WI38 (cell line): ENCODE data around the gene H6PD.

ENCODE experiments used
- H3K4me3 ChIP-seq: 2 replicates; pipeline ENCODE4 v1.5.1; 2011; ENCODE audit warnings: low read depth, mild to moderate bottlenecking, control low read depth, low read length
- TF ChIP-seq, protein P1 (sequence below): IDR thresholded peaks from 2 replicates; pipeline ENCODE4 v1.5.1; 2012; ENCODE audit warnings: low read depth, mild to moderate bottlenecking, control low read depth, low read length

Gene H6PD

DNA sequence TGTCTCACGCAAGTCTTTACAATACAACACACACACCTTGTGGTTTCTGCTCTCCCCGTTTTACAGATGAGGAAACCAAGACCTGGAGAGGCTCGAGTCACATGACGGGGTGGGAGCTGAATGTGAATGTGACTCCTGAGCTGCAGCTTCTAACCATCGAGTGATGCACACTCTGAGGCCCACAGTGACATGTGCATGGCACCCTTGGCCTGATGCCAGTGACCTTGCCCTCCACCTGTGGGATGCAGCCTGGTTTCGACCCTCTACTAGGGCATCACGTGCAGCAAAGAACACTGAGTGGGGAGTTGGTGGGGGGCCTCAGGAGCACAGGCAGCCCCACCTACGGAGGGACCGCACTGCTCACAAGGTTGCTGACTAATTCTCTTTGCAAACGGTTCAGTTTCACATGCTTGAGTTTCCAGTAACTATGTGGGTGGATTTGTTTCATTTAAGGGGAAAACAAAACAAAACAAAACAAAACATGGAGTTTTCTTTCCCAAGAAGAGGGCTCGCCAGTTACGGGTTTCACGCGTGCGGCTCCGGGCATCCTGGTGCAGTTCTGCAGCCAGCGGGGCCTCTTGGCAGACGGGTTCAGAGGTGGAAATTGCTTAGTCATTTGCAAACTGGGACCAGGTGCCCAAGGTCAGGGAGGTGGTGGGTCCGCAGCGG lies 81.0 kb downstream of the H6PD start:
- TF ChIP-seq, protein P1, sequence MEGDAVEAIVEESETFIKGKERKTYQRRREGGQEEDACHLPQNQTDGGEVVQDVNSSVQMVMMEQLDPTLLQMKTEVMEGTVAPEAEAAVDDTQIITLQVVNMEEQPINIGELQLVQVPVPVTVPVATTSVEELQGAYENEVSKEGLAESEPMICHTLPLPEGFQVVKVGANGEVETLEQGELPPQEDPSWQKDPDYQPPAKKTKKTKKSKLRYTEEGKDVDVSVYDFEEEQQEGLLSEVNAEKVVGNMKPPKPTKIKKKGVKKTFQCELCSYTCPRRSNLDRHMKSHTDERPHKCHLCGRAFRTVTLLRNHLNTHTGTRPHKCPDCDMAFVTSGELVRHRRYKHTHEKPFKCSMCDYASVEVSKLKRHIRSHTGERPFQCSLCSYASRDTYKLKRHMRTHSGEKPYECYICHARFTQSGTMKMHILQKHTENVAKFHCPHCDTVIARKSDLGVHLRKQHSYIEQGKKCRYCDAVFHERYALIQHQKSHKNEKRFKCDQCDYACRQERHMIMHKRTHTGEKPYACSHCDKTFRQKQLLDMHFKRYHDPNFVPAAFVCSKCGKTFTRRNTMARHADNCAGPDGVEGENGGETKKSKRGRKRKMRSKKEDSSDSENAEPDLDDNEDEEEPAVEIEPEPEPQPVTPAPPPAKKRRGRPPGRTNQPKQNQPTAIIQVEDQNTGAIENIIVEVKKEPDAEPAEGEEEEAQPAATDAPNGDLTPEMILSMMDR = no peak
- H3K4me3 ChIP-seq = peak overlapping the region; percentile 22

DNA sequence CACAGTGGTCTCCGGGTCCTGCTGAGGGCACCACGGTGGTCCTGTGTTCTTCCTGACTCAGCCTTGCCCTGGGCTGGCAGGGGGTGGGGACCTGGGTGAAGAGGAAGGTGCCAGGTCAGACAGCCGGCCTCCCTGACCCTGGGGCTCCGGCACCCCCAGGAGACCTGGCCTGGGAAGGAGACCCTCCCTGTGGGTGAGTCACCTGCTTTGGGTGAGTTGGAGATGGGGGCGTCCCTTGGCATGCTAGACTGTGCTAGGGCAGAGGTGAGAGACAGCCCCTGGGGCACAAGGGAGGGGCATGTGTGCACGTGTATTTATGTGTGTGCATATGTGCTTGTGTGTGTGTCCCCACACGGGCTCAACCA lies 81.5 kb downstream of the H6PD start:
- TF ChIP-seq, protein P1 = no peak
- H3K4me3 ChIP-seq = peak overlapping the region; percentile 22

DNA sequence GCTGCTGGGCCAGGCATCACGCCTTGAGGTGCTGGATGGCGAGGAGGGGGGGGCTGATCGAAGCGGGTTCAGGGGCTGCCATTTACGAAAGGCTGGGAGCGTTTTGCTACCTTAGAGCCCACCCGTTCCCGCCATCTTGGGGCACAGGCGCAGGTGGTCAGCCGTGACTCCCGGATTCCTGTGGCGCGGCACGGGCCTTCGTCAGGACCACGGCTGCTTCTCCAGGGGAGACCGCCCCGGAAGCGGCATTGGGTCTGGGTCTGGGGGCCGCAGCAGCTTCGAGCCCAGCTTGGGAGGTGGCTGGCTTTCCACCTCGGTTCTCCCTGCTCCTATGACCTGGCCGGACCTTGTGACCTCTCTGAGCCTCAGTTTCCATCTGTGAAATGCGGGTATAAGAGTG lies 81.9 kb downstream of the H6PD start:
- TF ChIP-seq, protein P1 = no peak
- H3K4me3 ChIP-seq = no peak overlapping the region

DNA sequence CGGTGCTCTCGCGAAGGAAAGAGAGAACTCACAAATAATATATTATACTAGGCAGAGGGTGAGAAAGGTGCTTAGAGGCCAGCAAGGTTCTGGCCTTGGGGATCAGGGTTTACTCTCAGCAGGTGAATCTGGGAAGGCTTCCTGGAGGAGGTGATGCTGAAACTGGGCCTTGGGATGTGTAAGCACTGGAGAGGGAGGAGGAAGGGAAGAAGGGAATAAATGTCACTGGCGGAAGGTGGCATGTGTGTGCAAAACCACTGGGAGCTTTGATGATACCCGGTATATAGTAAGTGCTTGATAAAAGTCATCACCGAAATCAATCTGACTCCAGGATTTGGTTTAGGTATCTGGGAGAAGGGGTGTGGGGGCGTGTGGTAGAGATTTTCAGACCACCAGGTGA lies 82.5 kb downstream of the H6PD start:
- H3K4me3 ChIP-seq = no peak overlapping the region
- TF ChIP-seq, protein P1 = no peak

DNA sequence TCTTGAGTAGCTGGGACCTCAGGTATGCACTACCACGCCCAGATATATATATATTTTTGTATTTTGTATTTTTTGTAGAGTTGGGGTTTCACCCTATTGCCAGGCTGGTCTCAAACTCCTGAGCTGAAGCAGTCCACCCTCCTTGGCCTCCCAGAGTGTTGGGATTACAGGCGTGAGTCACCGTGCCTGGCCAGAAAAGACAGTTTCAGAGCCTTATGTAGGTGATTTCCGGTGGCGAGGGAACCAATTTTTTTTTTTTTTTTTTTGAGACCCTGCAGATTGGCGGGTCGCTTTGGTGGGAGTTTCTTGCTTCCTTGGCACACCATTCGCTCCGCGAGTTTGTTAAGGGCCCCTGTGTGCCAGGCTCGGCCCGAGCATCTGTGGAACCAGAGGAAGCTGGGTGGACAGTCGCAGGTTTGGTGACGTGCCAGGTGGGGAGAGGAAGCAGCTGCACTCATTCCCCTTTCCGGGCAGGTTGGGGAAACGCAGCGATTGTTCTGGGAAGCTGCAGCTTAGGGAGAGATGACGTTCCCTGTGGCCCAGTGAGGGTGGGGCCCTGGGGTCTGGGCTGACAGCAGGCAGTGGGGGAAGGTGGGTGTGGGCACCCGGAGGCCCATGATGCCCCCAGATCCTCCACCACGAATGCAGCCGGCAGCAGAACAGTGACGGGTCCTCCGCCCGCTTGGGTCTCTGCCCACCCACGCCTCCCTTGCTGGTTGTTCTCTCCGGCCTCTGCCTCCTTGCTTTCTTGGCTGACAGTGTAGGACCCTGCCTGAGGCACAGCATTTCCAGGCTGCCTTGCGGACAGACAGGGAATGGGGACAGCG lies 83.2 kb downstream of the H6PD start:
- TF ChIP-seq, protein P1 = no peak

DNA sequence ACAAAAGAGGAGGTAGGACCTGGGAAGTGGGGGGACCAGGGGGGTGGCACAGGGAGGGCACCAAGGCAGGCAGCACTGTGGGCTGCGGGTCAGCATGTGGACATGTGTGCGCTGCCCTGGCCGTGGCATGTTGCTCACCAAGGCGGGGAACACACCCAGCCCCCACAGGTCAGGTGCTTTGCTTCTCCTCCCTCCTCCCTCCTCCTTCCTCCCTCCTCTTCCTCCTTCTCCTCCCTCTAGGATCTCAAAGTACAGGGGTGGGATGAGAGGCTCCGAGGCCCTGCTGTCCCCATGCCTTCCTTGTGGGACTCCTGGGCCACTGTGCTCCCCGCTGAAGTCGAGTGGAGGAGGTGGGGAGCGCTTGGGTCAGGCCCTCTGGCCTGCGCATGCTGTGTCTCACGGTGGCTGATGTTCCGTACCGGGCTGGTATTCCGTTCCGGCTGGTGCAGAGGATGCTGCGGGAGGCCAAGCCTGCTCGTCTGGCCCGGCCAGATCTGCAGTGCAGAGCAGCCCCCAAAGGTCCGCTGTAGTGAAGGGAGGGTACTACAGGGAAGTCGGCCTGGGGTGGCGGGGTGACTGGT lies 84.7 kb downstream of the H6PD start:
- no peak overlapping the region for H3K4me3 ChIP-seq
- TF ChIP-seq, protein P1 = no peak

More for the DNA sequence above, 83.2 kb downstream of the H6PD start:
- H3K4me3 ChIP-seq = no peak overlapping the region
